Measurements from ENCODE around the gene ERGIC3.

GRCh38 chr20:35576816-35577215 is 34.9 kb downstream of the ERGIC3 start:
- no peak for TF ChIP-seq CTCF (IDR thresholded peaks at IDR 0.05 in 8 of 11, conservative IDR thresholded peaks at IDR 0.05 in 3 of 11)
- TF ChIP-seq POLR2A (IDR thresholded peaks at IDR 0.05): no peak
